Measurements from ENCODE around the gene USP2. TPM values are rescaled to one million over a fixed set of nuclear protein-coding genes. Genes with fewer than 3 reads are reported as not detected.
A peak's percentile ranks its signal among the peaks of the same experiment; 100 is the strongest.

USP2 gene
- polyA plus RNA-seq, 3 donors = 0.36 TPM; not detected in 2

DNA sequence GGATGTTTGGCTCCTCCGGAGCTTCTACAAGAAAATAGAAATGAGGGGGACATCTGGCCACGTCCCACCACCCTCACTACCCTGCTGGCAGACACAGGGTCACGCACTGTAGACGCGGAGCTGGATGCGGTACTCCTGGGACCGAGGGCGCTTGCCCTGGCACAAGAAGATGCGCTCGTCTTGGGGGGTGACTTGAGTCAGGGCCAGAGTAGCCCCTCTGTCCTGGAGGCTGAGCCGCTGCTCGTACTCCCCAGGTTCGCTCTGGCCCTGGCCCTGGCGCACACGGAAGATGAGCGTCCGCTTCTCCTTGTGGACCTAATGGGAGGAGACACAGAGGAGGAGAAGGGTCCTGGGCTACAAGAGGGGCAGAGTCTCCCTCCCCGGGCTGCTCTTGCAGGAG is 66.8 kb downstream of the USP2 start:
- Mint-ChIP-seq H3K4me3 (peak overlapping the region in 1 of 2 donors; percentile 67), H3K4me1 (peaks cover 18% of the 10 kb centered on the region), H3K9me3 (peaks cover 0 to 8% (median 2%) of the 10 kb centered on the region in 7 donors), H3K36me3 (peaks cover 4 to 7% of the 10 kb centered on the region in 2 donors), H3K27ac (no peak overlapping the region), H3K27me3 (ENCODE audit: low read depth in 3 of 3) (peaks cover 61 to 75% (median 63%) of the 10 kb centered on the region in 3 donors)
- Histone ChIP-seq H3K4me2 (replicated peaks; ENCODE audit: extremely low read depth, low read length, poor library complexity, severe bottlenecking) (no peak overlapping the region), H3K4me1 (ENCODE audit: control insufficient read depth in 1 of 2, insufficient read depth in 2 of 2, low read length in 2 of 2) (peaks cover 17 to 18% of the 10 kb centered on the region in 2 donors), H3K27me3 (ENCODE audit: control insufficient read depth in 2 of 2, insufficient read depth in 2 of 2, low read length in 2 of 2) (peaks cover 27 to 61% of the 10 kb centered on the region in 2 donors), H3K36me3 (replicated peaks in 1 of 2; ENCODE audit: control insufficient read depth in 1 of 2, insufficient read depth in 2 of 2, low read length in 2 of 2) (no peaks in the 10 kb centered on the region), H3K4me3 (replicated peaks in 1 of 3; ENCODE audit: low read depth in 2 of 3, low read length in 3 of 3) (no peak overlapping the region), H3K9me3 (replicated peaks in 1 of 2; ENCODE audit: control insufficient read depth in 1 of 2, insufficient read depth in 1 of 2, low read length in 2 of 2) (peaks cover 0 to 10% of the 10 kb centered on the region in 2 donors), H4K20me1 (ENCODE audit: insufficient read depth, low read length) (peaks cover 8% of the 10 kb centered on the region), H3K9ac (ENCODE audit: insufficient read depth, low read length, poor library complexity, severe bottlenecking) (no peak overlapping the region), H3K27ac (ENCODE audit: low read depth in 1 of 2, low read length in 2 of 2) (no peak overlapping the region), H3K79me2 (ENCODE audit: insufficient read depth, low read length) (no peaks in the 10 kb centered on the region), H2AFZ (ENCODE audit: insufficient read depth, low read depth, low read length, poor library complexity, severe bottlenecking) (no peak overlapping the region)
- intact Hi-C loops (cut with micrococcal nuclease) = no loop called here
- 88% methylated on average over 18 of the region's 18 CpGs for WGBS (ENCODE audit: insufficient coverage)
- DNase-seq = no peak
- no peak for TF ChIP-seq CTCF (IDR thresholded peaks at IDR 0.05)

DNA sequence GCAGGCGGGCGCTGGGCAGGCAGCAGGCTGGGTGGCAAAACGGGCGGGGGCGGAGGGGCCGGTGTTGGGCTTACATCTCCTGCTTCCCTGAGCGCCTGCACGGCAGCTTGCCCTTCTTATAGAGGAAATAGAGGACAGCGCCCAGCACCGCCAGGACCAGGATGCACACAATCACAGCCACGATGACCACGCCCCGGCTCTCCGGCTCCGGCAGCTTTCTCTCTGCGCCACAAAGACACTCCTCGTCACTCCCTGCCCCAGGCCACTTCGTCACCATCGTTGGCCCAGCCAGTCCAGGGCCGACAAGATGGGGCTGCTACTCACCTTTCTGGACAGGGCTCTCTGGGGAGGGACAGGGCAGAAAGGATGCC is 70.8 kb downstream of the USP2 start:
- Histone ChIP-seq H3K9me3 (replicated peaks in 1 of 2; ENCODE audit: control insufficient read depth in 1 of 2, insufficient read depth in 1 of 2, low read length in 2 of 2) (peaks cover 0 to 6% of the 10 kb centered on the region in 2 donors), H3K4me1 (ENCODE audit: control insufficient read depth in 1 of 2, insufficient read depth in 2 of 2, low read length in 2 of 2) (peaks cover 2 to 6% of the 10 kb centered on the region in 2 donors), H3K4me3 (replicated peaks in 1 of 3; ENCODE audit: low read depth in 2 of 3, low read length in 3 of 3) (no peak overlapping the region), H3K36me3 (replicated peaks in 1 of 2; ENCODE audit: control insufficient read depth in 1 of 2, insufficient read depth in 2 of 2, low read length in 2 of 2) (peaks cover 23 to 40% of the 10 kb centered on the region in 2 donors), H2AFZ (ENCODE audit: insufficient read depth, low read depth, low read length, poor library complexity, severe bottlenecking) (no peak overlapping the region), H3K79me2 (ENCODE audit: insufficient read depth, low read length) (no peaks in the 10 kb centered on the region), H3K4me2 (replicated peaks; ENCODE audit: extremely low read depth, low read length, poor library complexity, severe bottlenecking) (no peak overlapping the region), H3K27ac (ENCODE audit: low read depth in 1 of 2, low read length in 2 of 2) (no peak overlapping the region), H4K20me1 (ENCODE audit: insufficient read depth, low read length) (peaks cover 39% of the 10 kb centered on the region), H3K9ac (ENCODE audit: insufficient read depth, low read length, poor library complexity, severe bottlenecking) (no peak overlapping the region), H3K27me3 (ENCODE audit: control insufficient read depth in 2 of 2, insufficient read depth in 2 of 2, low read length in 2 of 2) (peaks cover 0 to 22% of the 10 kb centered on the region in 2 donors)
- Mint-ChIP-seq H3K4me3 (no peak overlapping the region), H3K27ac (peak overlapping the region in 2 of 7 donors; percentile 68 to 78), H3K27me3 (ENCODE audit: low read depth in 3 of 3) (peaks cover 24 to 34% (median 30%) of the 10 kb centered on the region in 3 donors), H3K4me1 (peaks cover 4% of the 10 kb centered on the region), H3K36me3 (peaks cover 26 to 42% of the 10 kb centered on the region in 2 donors), H3K9me3 (peaks cover 0 to 4% (median 0%) of the 10 kb centered on the region in 7 donors)
- TF ChIP-seq CTCF (IDR thresholded peaks at IDR 0.05) = no peak
- intact Hi-C loops (cut with micrococcal nuclease) = no loop called here
- no peak for DNase-seq
- 71% methylated on average over 20 of the region's 20 CpGs for WGBS (ENCODE audit: insufficient coverage)

Measured in CD14-positive monocyte (primary cell).